Naive thymus-derived CD4-positive, alpha-beta T cell (primary cell): ENCODE data around the gene PCDHGB3. TPM values are rescaled to one million over a fixed set of nuclear protein-coding genes. Genes with fewer than 3 reads are reported as not detected.

Experiments used
- polyA plus RNA-seq, 2 donors: library from polyadenylated mRNA; unstranded; fragments of 300-500 nt; fragmentation: Illumina TruSeq; gene quantifications; one replicate each; pipeline ENCODE4 v1.2.3, GENCODE V29; 2021
- total RNA-seq, 6 experiments: library from RNA in 5 of 6; stranded (reverse) in 5 of 6; gene quantifications; 1 replicate in 5 of 6; 2 replicates in 1 of 6; pipeline ENCODE4 v1.2.3 and lab custom pipeline; 2021 to 2026

The PCDHGB3 gene
- total and polyA plus RNA-seq, 7 experiments from 2014 or later, result 0.13 to 0.59 (median 0.39) TPM; not detected in 1

Other genes starting within 250 kb of the PCDHGB3 start
Only the 30 nearest of the 37 such genes appear.
- gene PCDHB9, start 183.1 kb upstream of the PCDHGB3 start, total RNA-seq, result 1 to 10 TPM in 1 of 5 experiments, not detected in 4; 1.2 TPM
- not detected for gene PCDHB9, start 183.1 kb upstream of the PCDHGB3 start, polyA plus RNA-seq
- under 1 TPM in 1 of 5 experiments, not detected in 4; 0.12 TPM for gene PCDHB10, start 177.9 kb upstream of the PCDHGB3 start, total RNA-seq
- gene PCDHB10, start 177.9 kb upstream of the PCDHGB3 start, polyA plus RNA-seq, result not detected
- gene PCDHB11, start 170.6 kb upstream of the PCDHGB3 start, total RNA-seq, result not detected
- gene PCDHB11, start 170.6 kb upstream of the PCDHGB3 start, polyA plus RNA-seq, result not detected
- gene PCDHB12, start 161.5 kb upstream of the PCDHGB3 start, total RNA-seq, result not detected
- not detected for gene PCDHB12, start 161.5 kb upstream of the PCDHGB3 start, polyA plus RNA-seq
- under 1 TPM in 1 of 5 experiments, not detected in 4; 0.08 TPM for gene PCDHB13, start 156.3 kb upstream of the PCDHGB3 start, total RNA-seq
- gene PCDHB13, start 156.3 kb upstream of the PCDHGB3 start, polyA plus RNA-seq, result not detected
- not detected for gene PCDHB14, start 146.9 kb upstream of the PCDHGB3 start, total RNA-seq
- gene PCDHB14, start 146.9 kb upstream of the PCDHGB3 start, polyA plus RNA-seq, result not detected
- gene PCDHB15, start 124.8 kb upstream of the PCDHGB3 start, total RNA-seq, result under 1 TPM in 1 of 5 experiments, not detected in 4; 0.24 TPM
- not detected for gene PCDHB15, start 124.8 kb upstream of the PCDHGB3 start, polyA plus RNA-seq
- 1 to 10 TPM in 1 of 5 experiments, under 1 TPM in 4; 0.27 to 1.1 (median 0.41) TPM for gene SLC25A2, start 66.2 kb upstream of the PCDHGB3 start, total RNA-seq
- under 1 TPM in 1 of 2 donors, not detected in 1; 0.34 TPM for gene SLC25A2, start 66.2 kb upstream of the PCDHGB3 start, polyA plus RNA-seq
- 100 to 1,000 TPM in 2 of 5 experiments, 10 to 100 TPM in 3; 64.5 to 115 (median 84.9) TPM for gene TAF7, start 49.5 kb upstream of the PCDHGB3 start, total RNA-seq
- 100 to 1,000 TPM; 240 to 242 TPM for gene TAF7, start 49.5 kb upstream of the PCDHGB3 start, polyA plus RNA-seq
- under 1 TPM; 0.08 to 0.54 (median 0.17) TPM for gene PCDHGA1, start 39.7 kb upstream of the PCDHGB3 start, total RNA-seq
- gene PCDHGA1, start 39.7 kb upstream of the PCDHGB3 start, polyA plus RNA-seq, result not detected
- under 1 TPM in 4 of 5 experiments, not detected in 1; 0.10 to 0.15 (median 0.11) TPM for gene PCDHGA2, start 31.5 kb upstream of the PCDHGB3 start, total RNA-seq
- not detected for gene PCDHGA2, start 31.5 kb upstream of the PCDHGB3 start, polyA plus RNA-seq
- gene PCDHGA3, start 26.4 kb upstream of the PCDHGB3 start, total RNA-seq, result under 1 TPM in 1 of 5 experiments, not detected in 4; 0.24 TPM
- gene PCDHGA3, start 26.4 kb upstream of the PCDHGB3 start, polyA plus RNA-seq, result not detected
- under 1 TPM in 1 of 5 experiments, not detected in 4; 0.24 TPM for gene PCDHGB1, start 20.1 kb upstream of the PCDHGB3 start, total RNA-seq
- gene PCDHGB1, start 20.1 kb upstream of the PCDHGB3 start, polyA plus RNA-seq, result not detected
- gene PCDHGA4, start 15.2 kb upstream of the PCDHGB3 start, total RNA-seq, result under 1 TPM in 4 of 5 experiments, not detected in 1; 0.11 to 0.63 (median 0.18) TPM
- gene PCDHGA4, start 15.2 kb upstream of the PCDHGB3 start, polyA plus RNA-seq, result under 1 TPM in 1 of 2 donors, not detected in 1; 0.20 TPM
- 1 to 10 TPM in 1 of 5 experiments, under 1 TPM in 3, not detected in 1; 0.24 to 1.3 (median 0.36) TPM for gene PCDHGB2, start 10.2 kb upstream of the PCDHGB3 start, total RNA-seq
- gene PCDHGB2, start 10.2 kb upstream of the PCDHGB3 start, polyA plus RNA-seq, result not detected
- gene PCDHGA5, start 6.1 kb upstream of the PCDHGB3 start, total RNA-seq, result under 1 TPM; 0.11 to 0.34 (median 0.24) TPM
- not detected for gene PCDHGA5, start 6.1 kb upstream of the PCDHGB3 start, polyA plus RNA-seq
- gene PCDHGA6, start 3.6 kb downstream of the PCDHGB3 start, total RNA-seq, result under 1 TPM; 0.24 to 0.70 (median 0.35) TPM
- not detected for gene PCDHGA6, start 3.6 kb downstream of the PCDHGB3 start, polyA plus RNA-seq
- gene PCDHGA7, start 12.5 kb downstream of the PCDHGB3 start, total RNA-seq, result under 1 TPM in 4 of 5 experiments, not detected in 1; 0.13 to 0.30 (median 0.19) TPM
- gene PCDHGA7, start 12.5 kb downstream of the PCDHGB3 start, polyA plus RNA-seq, result not detected
- under 1 TPM in 4 of 5 experiments, not detected in 1; 0.08 to 0.27 (median 0.24) TPM for gene PCDHGB4, start 17.5 kb downstream of the PCDHGB3 start, total RNA-seq
- gene PCDHGB4, start 17.5 kb downstream of the PCDHGB3 start, polyA plus RNA-seq, result not detected
- under 1 TPM; 0.08 to 0.17 (median 0.13) TPM for gene PCDHGA8, start 22.4 kb downstream of the PCDHGB3 start, total RNA-seq
- not detected for gene PCDHGA8, start 22.4 kb downstream of the PCDHGB3 start, polyA plus RNA-seq
- under 1 TPM; 0.16 to 0.44 (median 0.42) TPM for gene PCDHGB5, start 27.7 kb downstream of the PCDHGB3 start, total RNA-seq
- under 1 TPM; 0.09 to 0.49 TPM for gene PCDHGB5, start 27.7 kb downstream of the PCDHGB3 start, polyA plus RNA-seq
- gene PCDHGA9, start 32.5 kb downstream of the PCDHGB3 start, total RNA-seq, result under 1 TPM in 4 of 5 experiments, not detected in 1; 0.16 to 0.41 (median 0.22) TPM
- not detected for gene PCDHGA9, start 32.5 kb downstream of the PCDHGB3 start, polyA plus RNA-seq
- gene PCDHGB6, start 37.8 kb downstream of the PCDHGB3 start, total RNA-seq, result under 1 TPM; 0.13 to 0.44 (median 0.19) TPM
- gene PCDHGB6, start 37.8 kb downstream of the PCDHGB3 start, polyA plus RNA-seq, result under 1 TPM; 0.05 to 0.12 TPM
- under 1 TPM; 0.11 to 0.39 (median 0.24) TPM for gene PCDHGA10, start 42.7 kb downstream of the PCDHGB3 start, total RNA-seq
- under 1 TPM; 0.04 to 0.12 TPM for gene PCDHGA10, start 42.7 kb downstream of the PCDHGB3 start, polyA plus RNA-seq
- under 1 TPM in 3 of 5 experiments, not detected in 2; 0.11 to 0.16 (median 0.13) TPM for gene PCDHGB7, start 47.4 kb downstream of the PCDHGB3 start, total RNA-seq
- gene PCDHGB7, start 47.4 kb downstream of the PCDHGB3 start, polyA plus RNA-seq, result not detected
- under 1 TPM in 4 of 5 experiments, not detected in 1; 0.16 to 0.29 (median 0.21) TPM for gene PCDHGA11, start 50.8 kb downstream of the PCDHGB3 start, total RNA-seq
- gene PCDHGA11, start 50.8 kb downstream of the PCDHGB3 start, polyA plus RNA-seq, result not detected
- under 1 TPM in 1 of 5 experiments, not detected in 4; 0.32 TPM for gene PCDHGA12, start 60.3 kb downstream of the PCDHGB3 start, total RNA-seq
- gene PCDHGA12, start 60.3 kb downstream of the PCDHGB3 start, polyA plus RNA-seq, result not detected
- gene PCDHGC3, start 105.7 kb downstream of the PCDHGB3 start, total RNA-seq, result under 1 TPM; 0.15 to 0.76 (median 0.16) TPM
- under 1 TPM in 1 of 2 donors, not detected in 1; 0.14 TPM for gene PCDHGC3, start 105.7 kb downstream of the PCDHGB3 start, polyA plus RNA-seq
- under 1 TPM in 1 of 5 experiments, not detected in 4; 0.22 TPM for gene PCDHGC4, start 114.8 kb downstream of the PCDHGB3 start, total RNA-seq
- gene PCDHGC4, start 114.8 kb downstream of the PCDHGB3 start, polyA plus RNA-seq, result not detected
- gene PCDHGC5, start 118.8 kb downstream of the PCDHGB3 start, total RNA-seq, result under 1 TPM in 1 of 5 experiments, not detected in 4; 0.13 TPM
- not detected for gene PCDHGC5, start 118.8 kb downstream of the PCDHGB3 start, polyA plus RNA-seq